ENCODE measurements around the gene SND1.

DNA sequence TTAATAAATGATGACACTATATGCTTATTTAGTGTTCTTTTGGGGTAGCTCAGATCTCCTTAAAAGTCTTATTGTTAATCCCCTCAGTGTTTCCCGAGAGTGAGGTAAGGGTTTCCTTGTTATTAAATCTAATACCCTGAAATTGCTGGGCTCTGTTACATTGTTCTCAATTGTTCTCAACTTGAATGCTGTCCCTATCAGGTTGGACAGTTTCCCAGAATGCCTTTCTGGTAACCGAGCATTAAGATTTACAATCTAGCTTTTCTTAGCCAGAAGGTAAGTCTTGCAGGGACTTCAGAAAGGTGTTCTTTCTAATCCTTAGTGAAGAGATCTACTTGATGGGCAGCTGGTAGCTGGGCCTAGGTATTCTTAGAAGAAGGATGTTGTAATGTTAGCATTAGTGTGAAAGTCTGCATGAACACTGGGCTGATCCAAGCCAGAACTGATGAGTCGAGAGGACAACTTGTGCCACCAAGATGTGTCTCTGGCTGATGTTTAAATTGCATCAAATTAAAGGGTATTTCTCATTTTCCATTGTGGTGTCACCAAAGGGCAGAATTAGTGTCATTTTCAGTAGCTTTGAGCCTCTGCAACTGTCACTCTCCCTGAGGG is 89.9 kb downstream of the SND1 start:
- TF ChIP-seq, protein P1, sequence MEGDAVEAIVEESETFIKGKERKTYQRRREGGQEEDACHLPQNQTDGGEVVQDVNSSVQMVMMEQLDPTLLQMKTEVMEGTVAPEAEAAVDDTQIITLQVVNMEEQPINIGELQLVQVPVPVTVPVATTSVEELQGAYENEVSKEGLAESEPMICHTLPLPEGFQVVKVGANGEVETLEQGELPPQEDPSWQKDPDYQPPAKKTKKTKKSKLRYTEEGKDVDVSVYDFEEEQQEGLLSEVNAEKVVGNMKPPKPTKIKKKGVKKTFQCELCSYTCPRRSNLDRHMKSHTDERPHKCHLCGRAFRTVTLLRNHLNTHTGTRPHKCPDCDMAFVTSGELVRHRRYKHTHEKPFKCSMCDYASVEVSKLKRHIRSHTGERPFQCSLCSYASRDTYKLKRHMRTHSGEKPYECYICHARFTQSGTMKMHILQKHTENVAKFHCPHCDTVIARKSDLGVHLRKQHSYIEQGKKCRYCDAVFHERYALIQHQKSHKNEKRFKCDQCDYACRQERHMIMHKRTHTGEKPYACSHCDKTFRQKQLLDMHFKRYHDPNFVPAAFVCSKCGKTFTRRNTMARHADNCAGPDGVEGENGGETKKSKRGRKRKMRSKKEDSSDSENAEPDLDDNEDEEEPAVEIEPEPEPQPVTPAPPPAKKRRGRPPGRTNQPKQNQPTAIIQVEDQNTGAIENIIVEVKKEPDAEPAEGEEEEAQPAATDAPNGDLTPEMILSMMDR (IDR thresholded peaks at IDR 0.05), result no peak
- no peak for TF ChIP-seq POLR2A (IDR thresholded peaks at IDR 0.05)

All from esophagus squamous epithelium (tissue), 4 donors.